Measurements from ENCODE around the gene APBB3.

DNA sequence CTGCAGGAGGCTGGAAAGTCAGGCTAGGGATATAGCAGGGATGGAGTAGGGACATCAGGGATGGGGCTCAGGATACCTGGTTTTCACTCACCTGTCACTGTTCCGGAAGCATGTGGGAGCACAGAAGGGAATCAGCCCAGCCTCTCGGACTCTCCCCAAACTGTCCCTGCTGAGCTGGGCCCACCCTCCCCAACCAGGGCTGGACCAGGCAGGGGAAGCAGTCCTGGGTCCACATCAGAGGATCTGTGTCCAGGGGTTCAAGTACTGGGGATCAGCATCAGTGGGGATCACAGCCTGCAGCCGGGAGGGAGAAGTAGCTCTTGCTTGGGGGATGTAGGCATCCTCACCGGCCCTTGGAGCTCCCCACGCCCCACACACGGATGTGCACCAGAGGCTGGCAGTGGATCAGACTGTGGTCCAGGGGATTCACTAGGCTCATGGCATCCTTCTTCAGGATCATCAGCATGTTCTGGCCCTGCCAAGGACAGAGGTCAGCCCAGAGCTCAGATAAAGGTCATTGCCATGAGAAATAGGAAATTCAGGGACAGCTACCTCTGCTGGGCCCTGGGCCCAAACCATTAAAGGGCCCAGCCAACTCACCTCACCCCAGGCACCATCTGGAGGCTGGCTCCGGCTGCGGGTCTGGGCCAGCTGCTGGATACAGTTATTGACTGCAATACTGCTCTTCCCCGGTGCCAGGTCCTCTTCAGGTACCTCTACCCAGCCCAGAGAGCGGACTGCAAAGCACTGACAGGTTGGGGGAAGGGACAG is 2.5 kb downstream of the APBB3 start:
- TF ChIP-seq EZH2 (IDR thresholded peaks at IDR 0.05; ENCODE audit: insufficient read depth, poor library complexity, severe bottlenecking) (no peak), EZH2phosphoT487 (IDR thresholded peaks at IDR 0.05; ENCODE audit: insufficient read depth, low read depth) (no peak)
